Liver (tissue), 9 donors: Measurements from ENCODE around the gene C9orf85. TPM values are rescaled to one million over a fixed set of nuclear protein-coding genes. Genes with fewer than 3 reads are reported as not detected.

ENCODE experiments used
- DNase-seq: peaks from one replicate; pipeline ENCODE4 v3.0.0-alpha.2; 2017; ENCODE audit warnings: low spot score
- H3K27ac ChIP-seq, 2 donors: one replicate each; pipeline ENCODE4 v1.7.0; 2013; ENCODE audit warnings: inconsistent platforms in 2 of 2, low read length in 2 of 2, control low read depth in 1 of 2, low read depth in 1 of 2, mild to moderate bottlenecking in 1 of 2
- H3K27me3 ChIP-seq, 4 donors: one replicate each; pipeline versions ENCODE4 v1.6.1 to v1.7.0; 2013; ENCODE audit warnings: low read length in 3 of 4, inconsistent platforms in 1 of 4, mild to moderate bottlenecking in 1 of 4, moderate library complexity in 1 of 4; ENCODE audit not compliant: control insufficient read depth in 4 of 4, insufficient read depth in 4 of 4
- H3K36me3 ChIP-seq, 4 donors: one replicate each; pipeline versions ENCODE4 v1.6.1 to v1.7.0; 2013; ENCODE audit warnings: low read length in 3 of 4, mild to moderate bottlenecking in 3 of 4, low read depth in 1 of 4, moderate library complexity in 1 of 4; ENCODE audit not compliant: control insufficient read depth in 4 of 4, insufficient read depth in 3 of 4
- H3K4me1 ChIP-seq, 4 donors: one replicate each; pipeline versions ENCODE4 v1.6.1 to v1.7.0; 2013; ENCODE audit warnings: low read length in 3 of 4, mild to moderate bottlenecking in 3 of 4, moderate library complexity in 1 of 4; ENCODE audit not compliant: control insufficient read depth in 4 of 4, insufficient read depth in 4 of 4
- H3K4me3 ChIP-seq, 3 donors: one replicate each; pipeline versions ENCODE4 v1.6.1 to v1.7.0; 2013; ENCODE audit warnings: low read length in 3 of 3, control low read depth in 1 of 3, low read depth in 1 of 3, mild to moderate bottlenecking in 1 of 3
- H3K9ac ChIP-seq, 2 donors: one replicate each; pipeline ENCODE4 v1.7.0; 2013; ENCODE audit warnings: low read length in 2 of 2, mild to moderate bottlenecking in 2 of 2, moderate library complexity in 2 of 2, control low read depth in 1 of 2, low read depth in 1 of 2
- H3K9me3 ChIP-seq, 4 donors: one replicate each; pipeline versions ENCODE4 v1.6.1 to v1.7.0; 2013; ENCODE audit warnings: low read length in 3 of 4; ENCODE audit not compliant: control insufficient read depth in 4 of 4
- EGR1 ChIP-seq, 2 donors: IDR thresholded peaks; 2 replicates each; pipeline ENCODE4 v1.6.1; 2016 to 2018; ENCODE audit warnings: antibody characterized with exemption in 2 of 2, low read depth in 2 of 2
- FOXA1 ChIP-seq: IDR thresholded peaks from 2 replicates; pipeline ENCODE4 v1.6.1; 2016; ENCODE audit warnings: antibody characterized with exemption
- FOXA2 ChIP-seq: IDR thresholded peaks from 2 replicates; pipeline ENCODE4 v1.6.1; 2016; ENCODE audit warnings: antibody characterized with exemption
- GABPA ChIP-seq, 2 donors: IDR thresholded peaks in 1 of 2; conservative IDR thresholded peaks in 1 of 2; 2 replicates each; pipeline ENCODE4 v1.6.1; 2016; ENCODE audit warnings: antibody characterized with exemption in 2 of 2, mild to moderate bottlenecking in 1 of 2, moderate library complexity in 1 of 2
- HNF4A ChIP-seq, 2 donors: conservative IDR thresholded peaks; 2 replicates each; pipeline ENCODE4 v1.6.1; 2016; ENCODE audit warnings: antibody characterized with exemption in 2 of 2, mild to moderate bottlenecking in 2 of 2
- HNF4G ChIP-seq: IDR thresholded peaks from 2 replicates; pipeline ENCODE4 v1.6.1; 2016; ENCODE audit warnings: antibody characterized with exemption
- JUND ChIP-seq, 2 donors: IDR thresholded peaks; 2 replicates each; pipeline ENCODE4 v1.6.1; 2016; ENCODE audit warnings: antibody characterized with exemption in 2 of 2
- MAX ChIP-seq: IDR thresholded peaks from 2 replicates; pipeline ENCODE4 v1.6.1; 2016; ENCODE audit warnings: antibody characterized with exemption
- NR2F2 ChIP-seq: IDR thresholded peaks from 2 replicates; pipeline ENCODE4 v1.6.1; 2016; ENCODE audit warnings: antibody characterized with exemption
- RAD21 ChIP-seq, 2 donors: IDR thresholded peaks; 2 replicates each; pipeline ENCODE4 v1.6.1; 2016; ENCODE audit warnings: antibody characterized with exemption in 2 of 2, mild to moderate bottlenecking in 2 of 2
- RXRA ChIP-seq, 2 donors: IDR thresholded peaks; 2 replicates each; pipeline ENCODE4 v1.6.1; 2017 to 2018; ENCODE audit warnings: antibody characterized with exemption in 2 of 2, mild to moderate bottlenecking in 1 of 2
- SP1 ChIP-seq: IDR thresholded peaks from 2 replicates; pipeline ENCODE4 v1.6.1; 2018; ENCODE audit warnings: antibody characterized with exemption, mild to moderate bottlenecking
- YY1 ChIP-seq: IDR thresholded peaks from 2 replicates; pipeline ENCODE4 v1.6.1; 2016; ENCODE audit warnings: antibody characterized with exemption, mild to moderate bottlenecking
- WGBS: extraction: QIAGEN DNeasy Blood & Tissue Kit; methylation state at CpG from one replicate; pipeline ENCODE4 v1.1.7; 2013; 5-methylcytosine and 5-hydroxymethylcytosine counted together
- polyA plus RNA-seq, 2 donors: library from polyadenylated mRNA; stranded (reverse) in 1 of 2; unstranded in 1 of 2; fragments of 200-250 nt in 1 of 2; fragments of >200 nt in 1 of 2; fragmentation: Nextera tagmentation in 1 of 2; extraction: Ambion mirVana in 1 of 2; gene quantifications; one replicate each; pipeline versions ENCODE4 v1.2.1 to v1.2.3, GENCODE V29; 2013 to 2015
- total RNA-seq, 2 donors: library from RNA; depleted of rRNA; stranded (reverse); fragments of >200 nt; gene quantifications; one replicate each; pipeline ENCODE4 v1.2.3, GENCODE V29; 2014
- TF ChIP-seq, protein P1 (sequence below): IDR thresholded peaks from 2 replicates; pipeline ENCODE4 v1.6.1; 2016; ENCODE audit warnings: antibody characterized with exemption
- TF ChIP-seq, protein P2 (sequence below): fragments of 150-350 bp; IDR thresholded peaks from 2 replicates; pipeline ENCODE4 v1.5.1; 2017; ENCODE audit warnings: improper control_type of control experiment, low read depth, low read length; ENCODE audit not compliant: missing input control
- TF ChIP-seq, protein P3 (sequence below): IDR thresholded peaks from 2 replicates; pipeline ENCODE4 v1.6.1; 2016; ENCODE audit warnings: antibody characterized with exemption, mild to moderate bottlenecking
- donor health status: healthy.
- donor health status: healthy.
- donor health status: healthy.
- donor health status: healthy.
- donor health status: healthy.

The C9orf85 gene
- total and polyA plus RNA-seq, 4 donors: 3.6 to 6.6 (median 3.9) TPM

DNA sequence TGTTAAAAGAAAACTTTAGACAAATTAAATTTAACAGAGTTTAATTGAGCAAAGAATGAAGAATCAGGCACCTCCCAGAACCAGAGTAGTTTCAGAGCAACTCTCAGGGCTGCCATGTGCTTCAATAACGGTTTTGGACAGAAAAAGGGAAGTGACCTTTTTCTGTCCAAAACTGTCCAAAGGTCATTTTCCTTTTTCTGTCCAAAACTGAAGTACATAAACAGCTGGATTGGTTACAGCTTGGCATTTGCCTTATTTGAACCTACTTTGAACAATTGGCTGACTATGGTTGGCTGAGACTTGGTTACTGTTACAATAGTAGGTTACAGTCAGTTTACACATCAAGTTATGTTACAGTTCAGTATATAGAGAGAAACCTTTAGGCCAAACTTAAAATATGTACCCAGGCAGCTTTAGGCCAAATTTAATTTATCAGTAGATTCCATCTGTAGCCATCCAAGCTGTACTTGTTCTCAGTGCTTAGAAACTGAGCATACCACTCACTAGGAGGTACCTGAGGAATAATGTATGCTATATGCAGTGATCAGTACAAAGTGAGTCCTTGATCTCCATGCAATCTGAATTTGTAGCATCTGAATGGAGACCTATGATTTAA lies 44.0 kb downstream of the C9orf85 start:
- TF ChIP-seq FOXA1: no peak
- TF ChIP-seq MAX: peak; percentile 81
- peak; percentile 44 for TF ChIP-seq NR2F2
- TF ChIP-seq JUND (IDR thresholded peaks at IDR 0.05): no peak
- TF ChIP-seq, protein P1, sequence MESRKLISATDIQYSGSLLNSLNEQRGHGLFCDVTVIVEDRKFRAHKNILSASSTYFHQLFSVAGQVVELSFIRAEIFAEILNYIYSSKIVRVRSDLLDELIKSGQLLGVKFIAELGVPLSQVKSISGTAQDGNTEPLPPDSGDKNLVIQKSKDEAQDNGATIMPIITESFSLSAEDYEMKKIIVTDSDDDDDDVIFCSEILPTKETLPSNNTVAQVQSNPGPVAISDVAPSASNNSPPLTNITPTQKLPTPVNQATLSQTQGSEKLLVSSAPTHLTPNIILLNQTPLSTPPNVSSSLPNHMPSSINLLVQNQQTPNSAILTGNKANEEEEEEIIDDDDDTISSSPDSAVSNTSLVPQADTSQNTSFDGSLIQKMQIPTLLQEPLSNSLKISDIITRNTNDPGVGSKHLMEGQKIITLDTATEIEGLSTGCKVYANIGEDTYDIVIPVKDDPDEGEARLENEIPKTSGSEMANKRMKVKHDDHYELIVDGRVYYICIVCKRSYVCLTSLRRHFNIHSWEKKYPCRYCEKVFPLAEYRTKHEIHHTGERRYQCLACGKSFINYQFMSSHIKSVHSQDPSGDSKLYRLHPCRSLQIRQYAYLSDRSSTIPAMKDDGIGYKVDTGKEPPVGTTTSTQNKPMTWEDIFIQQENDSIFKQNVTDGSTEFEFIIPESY: peak; percentile 28
- peak; percentile 58 for TF ChIP-seq YY1
- TF ChIP-seq RAD21 (IDR thresholded peaks at IDR 0.05): peak; percentile 16 to 24
- TF ChIP-seq, protein P2, sequence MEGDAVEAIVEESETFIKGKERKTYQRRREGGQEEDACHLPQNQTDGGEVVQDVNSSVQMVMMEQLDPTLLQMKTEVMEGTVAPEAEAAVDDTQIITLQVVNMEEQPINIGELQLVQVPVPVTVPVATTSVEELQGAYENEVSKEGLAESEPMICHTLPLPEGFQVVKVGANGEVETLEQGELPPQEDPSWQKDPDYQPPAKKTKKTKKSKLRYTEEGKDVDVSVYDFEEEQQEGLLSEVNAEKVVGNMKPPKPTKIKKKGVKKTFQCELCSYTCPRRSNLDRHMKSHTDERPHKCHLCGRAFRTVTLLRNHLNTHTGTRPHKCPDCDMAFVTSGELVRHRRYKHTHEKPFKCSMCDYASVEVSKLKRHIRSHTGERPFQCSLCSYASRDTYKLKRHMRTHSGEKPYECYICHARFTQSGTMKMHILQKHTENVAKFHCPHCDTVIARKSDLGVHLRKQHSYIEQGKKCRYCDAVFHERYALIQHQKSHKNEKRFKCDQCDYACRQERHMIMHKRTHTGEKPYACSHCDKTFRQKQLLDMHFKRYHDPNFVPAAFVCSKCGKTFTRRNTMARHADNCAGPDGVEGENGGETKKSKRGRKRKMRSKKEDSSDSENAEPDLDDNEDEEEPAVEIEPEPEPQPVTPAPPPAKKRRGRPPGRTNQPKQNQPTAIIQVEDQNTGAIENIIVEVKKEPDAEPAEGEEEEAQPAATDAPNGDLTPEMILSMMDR: no peak
- TF ChIP-seq, protein P3, sequence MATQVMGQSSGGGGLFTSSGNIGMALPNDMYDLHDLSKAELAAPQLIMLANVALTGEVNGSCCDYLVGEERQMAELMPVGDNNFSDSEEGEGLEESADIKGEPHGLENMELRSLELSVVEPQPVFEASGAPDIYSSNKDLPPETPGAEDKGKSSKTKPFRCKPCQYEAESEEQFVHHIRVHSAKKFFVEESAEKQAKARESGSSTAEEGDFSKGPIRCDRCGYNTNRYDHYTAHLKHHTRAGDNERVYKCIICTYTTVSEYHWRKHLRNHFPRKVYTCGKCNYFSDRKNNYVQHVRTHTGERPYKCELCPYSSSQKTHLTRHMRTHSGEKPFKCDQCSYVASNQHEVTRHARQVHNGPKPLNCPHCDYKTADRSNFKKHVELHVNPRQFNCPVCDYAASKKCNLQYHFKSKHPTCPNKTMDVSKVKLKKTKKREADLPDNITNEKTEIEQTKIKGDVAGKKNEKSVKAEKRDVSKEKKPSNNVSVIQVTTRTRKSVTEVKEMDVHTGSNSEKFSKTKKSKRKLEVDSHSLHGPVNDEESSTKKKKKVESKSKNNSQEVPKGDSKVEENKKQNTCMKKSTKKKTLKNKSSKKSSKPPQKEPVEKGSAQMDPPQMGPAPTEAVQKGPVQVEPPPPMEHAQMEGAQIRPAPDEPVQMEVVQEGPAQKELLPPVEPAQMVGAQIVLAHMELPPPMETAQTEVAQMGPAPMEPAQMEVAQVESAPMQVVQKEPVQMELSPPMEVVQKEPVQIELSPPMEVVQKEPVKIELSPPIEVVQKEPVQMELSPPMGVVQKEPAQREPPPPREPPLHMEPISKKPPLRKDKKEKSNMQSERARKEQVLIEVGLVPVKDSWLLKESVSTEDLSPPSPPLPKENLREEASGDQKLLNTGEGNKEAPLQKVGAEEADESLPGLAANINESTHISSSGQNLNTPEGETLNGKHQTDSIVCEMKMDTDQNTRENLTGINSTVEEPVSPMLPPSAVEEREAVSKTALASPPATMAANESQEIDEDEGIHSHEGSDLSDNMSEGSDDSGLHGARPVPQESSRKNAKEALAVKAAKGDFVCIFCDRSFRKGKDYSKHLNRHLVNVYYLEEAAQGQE: peak; percentile 41
- peak in 1 of 2 donors; percentile 47 for TF ChIP-seq GABPA (IDR thresholded peaks at IDR 0.05 in 1 of 2, conservative IDR thresholded peaks at IDR 0.05 in 1 of 2)
- TF ChIP-seq HNF4G: peak; percentile 75
- peak; percentile 83 for TF ChIP-seq SP1
- TF ChIP-seq HNF4A (conservative IDR thresholded peaks at IDR 0.05): peak; percentile 79 to 85
- no peak for TF ChIP-seq EGR1 (IDR thresholded peaks at IDR 0.05; ENCODE audit: low read depth in 2 of 2)
- peak; percentile 80 to 91 for TF ChIP-seq RXRA (IDR thresholded peaks at IDR 0.05)
- TF ChIP-seq FOXA2: peak; percentile 24
- H3K4me1 ChIP-seq: peaks cover 5 to 15% (median 8%) of the 10 kb centered on the region in 4 donors
- peaks cover 0 to 4% (median 0%) of the 10 kb centered on the region in 4 donors for H3K36me3 ChIP-seq
- H3K27ac ChIP-seq: peak overlapping the region; percentile 11 to 52
- no peaks in the 10 kb centered on the region for H3K27me3 ChIP-seq
- H3K9ac ChIP-seq: no peak overlapping the region
- no peak overlapping the region for H3K4me3 ChIP-seq
- no peak for DNase-seq
- 16% methylated on average over 1 of the region's 1 CpG for whole genome bisulfite sequencing
- no peaks in the 10 kb centered on the region for H3K9me3 ChIP-seq
